B cell (primary cell): ENCODE results near the gene INPP4A. TPM values are rescaled to one million over a fixed set of nuclear protein-coding genes. Genes with fewer than 3 reads are reported as not detected.

ENCODE experiments used
- ATAC-seq: fragments of 200-7000 bp; cut with Tn5 transposase; one replicate; pipeline ENCODE4 v1.10.0; 2021; ENCODE audit warnings: low read depth, mild to moderate bottlenecking, moderate number of reproducible peaks, moderate library complexity
- CTCF ChIA-PET: fragments of 350-600 bp; sonication (Branson Sonifier 250); formaldehyde crosslinking; loops from one replicate; lab custom pipeline; 2021; ENCODE audit warnings: antibody characterized with exemption, inconsistent platforms; lab: Charles Lee
- POLR2A ChIA-PET: fragments of 350-600 bp; sonication (Branson Sonifier 250); formaldehyde crosslinking; loops from one replicate; lab custom pipeline; 2021; ENCODE audit warnings: antibody characterized with exemption; lab: Charles Lee
- DNase-seq: peaks from one replicate; pipeline ENCODE4 v3.0.0; 2013
- H2AFZ ChIP-seq: 2 replicates; pipeline ENCODE4 v1.6.1; 2012; ENCODE audit warnings: mild to moderate bottlenecking, low read depth, low read length; ENCODE audit not compliant: insufficient read depth, poor library complexity, severe bottlenecking
- H3K27ac ChIP-seq, 2 donors: 1 replicate in 1 of 2; 2 replicates in 1 of 2; pipeline ENCODE4 v1.5.1; 2012 to 2013; ENCODE audit warnings: low read length in 2 of 2, mild to moderate bottlenecking in 2 of 2, moderate library complexity in 1 of 2
- H3K27me3 ChIP-seq, 4 experiments: fragments of 200-600 bp in 1 of 4; sonication (generic) in 1 of 4; replicated peaks in 1 of 4; 1 replicate in 2 of 4; 2 replicates in 2 of 4; pipeline versions ENCODE4 v1.6.1 to v1.7.0; 2013 to 2016; ENCODE audit warnings: low read length in 3 of 4, mild to moderate bottlenecking in 2 of 4, mixed read lengths in 1 of 4, moderate library complexity in 1 of 4; ENCODE audit not compliant: insufficient read depth in 4 of 4, control insufficient read depth in 3 of 4; ENCODE audit errors: control extremely low read depth in 1 of 4
- H3K36me3 ChIP-seq, 2 experiments: replicated peaks in 1 of 2; 1 replicate in 1 of 2; 2 replicates in 1 of 2; pipeline versions ENCODE4 v1.6.1 to v1.7.1; 2013; ENCODE audit warnings: low read length in 1 of 2; ENCODE audit not compliant: insufficient read depth in 2 of 2, control insufficient read depth in 1 of 2; ENCODE audit errors: control extremely low read depth in 1 of 2, extremely low read depth in 1 of 2
- H3K4me1 ChIP-seq, 2 donors: fragments of 200-600 bp in 1 of 2; sonication (generic) in 1 of 2; 1 replicate in 1 of 2; 2 replicates in 1 of 2; pipeline versions ENCODE4 v1.5.1 to v1.6.1; 2013 to 2017; ENCODE audit warnings: low read length in 2 of 2; ENCODE audit not compliant: control insufficient read depth in 2 of 2, insufficient read depth in 2 of 2
- H3K4me2 ChIP-seq: replicated peaks from 2 replicates; pipeline ENCODE3; 2012; ENCODE audit warnings: mild to moderate bottlenecking, low read depth, low read length; ENCODE audit not compliant: poor library complexity, severe bottlenecking
- H3K4me3 ChIP-seq, 5 experiments: fragments of 200-600 bp in 1 of 5; sonication (generic) in 1 of 5; 1 replicate in 3 of 5; 2 replicates in 2 of 5; pipeline versions ENCODE4 v1.5.1 to v1.7.0; 2011 to 2016; ENCODE audit warnings: low read length in 4 of 5, mild to moderate bottlenecking in 4 of 5, low read depth in 2 of 5, control low read depth in 1 of 5, moderate library complexity in 1 of 5; ENCODE audit not compliant: insufficient read depth in 1 of 5; ENCODE audit errors: control extremely low read depth in 1 of 5, extremely low read depth in 1 of 5
- H3K79me2 ChIP-seq: fragments of 200-600 bp; sonication (generic); one replicate; pipeline ENCODE4 v1.6.0; 2016; ENCODE audit warnings: low read length; ENCODE audit not compliant: control insufficient read depth, insufficient read depth
- H3K9ac ChIP-seq: fragments of 200-600 bp; sonication (generic); 2 replicates; pipeline ENCODE4 v1.6.1; 2017; ENCODE audit warnings: mild to moderate bottlenecking, low read length, moderate library complexity
- H3K9me3 ChIP-seq, 3 donors: one replicate each; pipeline versions ENCODE4 v1.6.1 to v1.7.1; 2013; ENCODE audit warnings: low read length in 2 of 3; ENCODE audit not compliant: control insufficient read depth in 2 of 3, insufficient read depth in 1 of 3; ENCODE audit errors: control extremely low read depth in 1 of 3
- H4K20me1 ChIP-seq: 2 replicates; pipeline ENCODE4 v1.6.0; 2012; ENCODE audit warnings: mild to moderate bottlenecking, low read length; ENCODE audit not compliant: insufficient read depth, control insufficient read depth, poor library complexity, severe bottlenecking
- H3K27ac Mint-ChIP-seq: one replicate; pipeline ENCODE4 v1.8.0; 2021; ENCODE audit warnings: mixed read lengths
- H3K27me3 Mint-ChIP-seq: one replicate; pipeline ENCODE4 v1.8.0; 2021; ENCODE audit warnings: mixed read lengths
- H3K4me1 Mint-ChIP-seq: one replicate; pipeline ENCODE4 v1.8.0; 2021; ENCODE audit warnings: mixed read lengths
- H3K4me3 Mint-ChIP-seq: one replicate; pipeline ENCODE4 v1.8.0; 2021; ENCODE audit warnings: mixed read lengths
- H3K9me3 Mint-ChIP-seq: one replicate; pipeline ENCODE4 v1.8.0; 2022; ENCODE audit warnings: mixed read lengths; ENCODE audit not compliant: insufficient read depth
- EZH2 ChIP-seq: IDR thresholded peaks from 2 replicates; pipeline ENCODE4 v1.6.1; 2012; ENCODE audit warnings: borderline replicate concordance, low read depth, mild to moderate bottlenecking, moderate library complexity, low read length; ENCODE audit not compliant: insufficient read depth, poor library complexity, severe bottlenecking
- WGBS: methylation state at CpG from one replicate; pipeline ENCODE4 v1.1.5; 2013; ENCODE audit warnings: missing lambda C conversion rate; ENCODE audit not compliant: insufficient coverage; 5-methylcytosine and 5-hydroxymethylcytosine counted together
- intact Hi-C: fragments of 100-400 bp; cut with micrococcal nuclease; formaldehyde crosslinking; loops from one replicate; pipeline ENCODE4 v1.10.0; 2022
- polyA plus RNA-seq: library from polyadenylated mRNA; depleted of rRNA; stranded (reverse); fragments of >200 nt; gene quantifications from 2 replicates; pipeline ENCODE4 v1.2.3, GENCODE V29; 2012
- total RNA-seq, 2 donors: library from RNA; stranded (reverse); fragments of 120-200 nt in 1 of 2; gene quantifications; 1 replicate in 1 of 2; 2 replicates in 1 of 2; pipeline versions ENCODE4 v1.2.3 to v1.2.4, GENCODE V29; 2013 to 2022
- TF ChIP-seq, protein P1 (sequence below): fragments of 200-600 bp; IDR thresholded peaks from one replicate; pipeline ENCODE4 v1.8.0; 2022; ENCODE audit warnings: antibody characterized with exemption, mild to moderate bottlenecking

Gene INPP4A
- total and polyA plus RNA-seq, 2 donors (not counting 1 experiment from before 2014, with no cell fraction given) = 10.7 to 22.5 TPM

DNA sequence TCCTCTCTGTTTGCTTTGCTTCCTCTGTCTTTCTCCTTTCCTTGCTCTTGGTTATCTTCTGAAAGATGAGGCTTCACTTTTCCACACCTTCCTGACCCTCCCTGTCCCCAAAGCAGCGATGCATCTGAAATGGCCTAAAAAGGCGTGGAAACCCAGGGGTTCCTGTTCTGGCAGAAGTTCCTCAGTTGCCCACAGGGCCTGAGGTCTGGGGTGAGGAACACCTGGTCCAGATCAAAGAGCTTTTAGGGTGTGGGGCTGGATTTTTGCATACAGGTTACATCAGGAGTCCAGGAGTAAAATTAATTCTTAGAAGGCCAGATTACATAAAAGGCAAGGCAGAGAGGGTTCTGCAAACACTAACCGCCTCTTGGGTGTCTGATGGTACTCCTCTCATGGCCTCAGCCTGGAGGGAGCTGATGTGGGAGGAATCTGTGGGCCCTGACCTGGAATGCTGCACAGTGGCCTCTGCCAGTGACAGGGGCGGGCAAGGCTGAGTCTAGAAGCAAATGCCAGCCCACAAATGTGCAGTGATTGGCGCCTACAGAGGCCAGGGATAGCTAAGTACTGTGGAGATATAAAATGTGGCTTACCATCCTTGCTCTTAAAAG, 41.8 kb downstream of the INPP4A start:
- ChIA-PET CTCF (interaction anchor here (1.4 to 2.4 kb wide), 3 partner anchors 21 to 73 kb away, joined by 3 to 14 read pairs (median 4); no protein-coding TSS in a partner anchor), POLR2A (no interaction called here)
- Histone ChIP-seq H3K79me2 (peaks cover 34% of the 10 kb centered on the region), H3K4me3 (no peak overlapping the region), H3K27me3 (no peaks in the 10 kb centered on the region), H3K4me1 (peaks cover 4 to 28% of the 10 kb centered on the region in 2 donors), H3K4me2 (no peak overlapping the region), H2AFZ (no peak overlapping the region), H3K9me3 (no peaks in the 10 kb centered on the region), H4K20me1 (no peaks in the 10 kb centered on the region), H3K9ac (no peak overlapping the region), H3K27ac (no peak overlapping the region), H3K36me3 (peaks cover 0 to 2% of the 10 kb centered on the region in 2 experiments)
- intact Hi-C loops = loop anchor here (5.0 kb wide), 1 partner anchor 39 kb away; no protein-coding TSS in a partner anchor
- Mint-ChIP-seq H3K4me1 (peaks cover 44% of the 10 kb centered on the region), H3K9me3 (no peaks in the 10 kb centered on the region), H3K27me3 (no peaks in the 10 kb centered on the region), H3K4me3 (no peak overlapping the region), H3K27ac (peak overlapping the region; percentile 12)
- TF ChIP-seq EZH2 = no peak
- TF ChIP-seq, protein P1, sequence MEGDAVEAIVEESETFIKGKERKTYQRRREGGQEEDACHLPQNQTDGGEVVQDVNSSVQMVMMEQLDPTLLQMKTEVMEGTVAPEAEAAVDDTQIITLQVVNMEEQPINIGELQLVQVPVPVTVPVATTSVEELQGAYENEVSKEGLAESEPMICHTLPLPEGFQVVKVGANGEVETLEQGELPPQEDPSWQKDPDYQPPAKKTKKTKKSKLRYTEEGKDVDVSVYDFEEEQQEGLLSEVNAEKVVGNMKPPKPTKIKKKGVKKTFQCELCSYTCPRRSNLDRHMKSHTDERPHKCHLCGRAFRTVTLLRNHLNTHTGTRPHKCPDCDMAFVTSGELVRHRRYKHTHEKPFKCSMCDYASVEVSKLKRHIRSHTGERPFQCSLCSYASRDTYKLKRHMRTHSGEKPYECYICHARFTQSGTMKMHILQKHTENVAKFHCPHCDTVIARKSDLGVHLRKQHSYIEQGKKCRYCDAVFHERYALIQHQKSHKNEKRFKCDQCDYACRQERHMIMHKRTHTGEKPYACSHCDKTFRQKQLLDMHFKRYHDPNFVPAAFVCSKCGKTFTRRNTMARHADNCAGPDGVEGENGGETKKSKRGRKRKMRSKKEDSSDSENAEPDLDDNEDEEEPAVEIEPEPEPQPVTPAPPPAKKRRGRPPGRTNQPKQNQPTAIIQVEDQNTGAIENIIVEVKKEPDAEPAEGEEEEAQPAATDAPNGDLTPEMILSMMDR = no peak
- 68% methylated on average over 4 of the region's 5 CpGs for WGBS
- DNase-seq (no peak), ATAC-seq (no peak)

DNA sequence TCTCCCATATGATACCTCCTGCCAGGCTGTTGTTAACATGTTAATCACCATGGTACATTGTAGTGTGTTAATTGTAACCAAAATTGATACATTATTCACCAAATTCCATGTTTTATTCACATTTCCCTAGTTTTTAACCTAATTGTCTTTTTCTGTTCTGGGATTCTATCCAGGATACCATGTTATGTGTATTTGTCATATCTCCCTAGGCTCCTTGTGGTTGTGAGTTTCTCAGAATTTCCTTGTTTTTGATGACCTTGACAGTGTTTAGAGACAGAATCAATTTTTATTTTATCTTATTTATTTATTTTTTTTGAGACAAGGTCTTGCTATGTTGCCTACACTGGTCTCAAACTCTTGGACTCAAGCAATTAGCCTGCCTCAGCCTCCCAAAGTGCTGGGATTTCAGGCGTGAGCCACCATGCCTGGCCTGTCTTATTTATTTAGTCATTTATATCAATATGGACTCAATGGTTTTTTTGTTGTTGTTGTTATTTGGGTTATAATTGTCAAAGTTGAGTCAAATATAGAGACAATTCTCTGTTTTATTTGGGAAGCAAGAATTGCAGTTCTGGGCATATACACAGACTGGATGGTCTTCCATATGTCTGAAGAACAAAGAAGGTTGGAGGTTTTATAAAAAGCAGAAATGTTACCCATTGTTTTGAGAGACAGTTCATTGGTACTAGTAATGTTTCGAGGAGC, 42.6 kb downstream of the INPP4A start:
- Histone ChIP-seq H3K4me3 (no peak overlapping the region), H3K4me1 (peaks cover 4 to 25% of the 10 kb centered on the region in 2 donors), H3K36me3 (peaks cover 0 to 2% of the 10 kb centered on the region in 2 experiments), H2AFZ (no peak overlapping the region), H3K4me2 (no peak overlapping the region), H3K9ac (no peak overlapping the region), H3K27ac (no peak overlapping the region), H3K27me3 (no peaks in the 10 kb centered on the region), H3K9me3 (no peaks in the 10 kb centered on the region), H3K79me2 (peaks cover 31% of the 10 kb centered on the region), H4K20me1 (no peaks in the 10 kb centered on the region)
- intact Hi-C loops = loop anchor here (5.0 kb wide), 1 partner anchor 40 kb away; no protein-coding TSS in a partner anchor
- Mint-ChIP-seq H3K27ac (no peak overlapping the region), H3K4me1 (peaks cover 42% of the 10 kb centered on the region), H3K27me3 (no peaks in the 10 kb centered on the region), H3K9me3 (no peaks in the 10 kb centered on the region), H3K4me3 (no peak overlapping the region)
- POLR2A ChIA-PET = no interaction called here
- ATAC-seq = no peak
- no peak for DNase-seq
- CTCF ChIA-PET = interaction anchor here (0.6 to 2.4 kb wide), 9 partner anchors 7 to 230 kb away, joined by 3 to 14 read pairs (median 4); no protein-coding TSS in a partner anchor
- no CpG with 5 or more reads among the region's 2 CpGs for WGBS
- no peak for TF ChIP-seq EZH2
- TF ChIP-seq, protein P1 = no peak
